ENCODE data around the gene CFAP46.

DNA sequence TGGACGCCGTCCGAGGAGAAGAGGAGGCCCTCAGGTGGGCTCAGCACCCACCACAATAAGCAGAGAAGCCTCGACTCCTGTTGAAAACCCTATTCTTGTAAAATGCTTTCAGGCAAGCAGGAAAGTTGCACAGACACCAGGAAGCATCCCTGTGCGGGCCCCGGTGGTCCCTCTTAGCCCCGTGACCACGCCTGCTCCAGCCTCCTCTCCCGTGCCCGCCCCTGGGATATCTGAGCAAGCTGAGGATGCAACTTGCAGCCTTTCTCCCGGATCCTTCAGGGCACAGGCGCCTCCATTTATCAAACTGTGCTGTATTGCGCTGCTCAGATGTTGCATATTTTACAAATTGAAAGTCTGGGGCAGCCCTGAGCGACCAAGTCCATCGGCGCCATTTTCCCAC is 72.7 kb downstream of the CFAP46 start:
- no peak for TF ChIP-seq EZH2phosphoT487 (IDR thresholded peaks at IDR 0.05)
- TF ChIP-seq, protein P1, sequence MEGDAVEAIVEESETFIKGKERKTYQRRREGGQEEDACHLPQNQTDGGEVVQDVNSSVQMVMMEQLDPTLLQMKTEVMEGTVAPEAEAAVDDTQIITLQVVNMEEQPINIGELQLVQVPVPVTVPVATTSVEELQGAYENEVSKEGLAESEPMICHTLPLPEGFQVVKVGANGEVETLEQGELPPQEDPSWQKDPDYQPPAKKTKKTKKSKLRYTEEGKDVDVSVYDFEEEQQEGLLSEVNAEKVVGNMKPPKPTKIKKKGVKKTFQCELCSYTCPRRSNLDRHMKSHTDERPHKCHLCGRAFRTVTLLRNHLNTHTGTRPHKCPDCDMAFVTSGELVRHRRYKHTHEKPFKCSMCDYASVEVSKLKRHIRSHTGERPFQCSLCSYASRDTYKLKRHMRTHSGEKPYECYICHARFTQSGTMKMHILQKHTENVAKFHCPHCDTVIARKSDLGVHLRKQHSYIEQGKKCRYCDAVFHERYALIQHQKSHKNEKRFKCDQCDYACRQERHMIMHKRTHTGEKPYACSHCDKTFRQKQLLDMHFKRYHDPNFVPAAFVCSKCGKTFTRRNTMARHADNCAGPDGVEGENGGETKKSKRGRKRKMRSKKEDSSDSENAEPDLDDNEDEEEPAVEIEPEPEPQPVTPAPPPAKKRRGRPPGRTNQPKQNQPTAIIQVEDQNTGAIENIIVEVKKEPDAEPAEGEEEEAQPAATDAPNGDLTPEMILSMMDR (IDR thresholded peaks at IDR 0.05) = no peak
